ENCODE data around the gene LCN1.
"Not testable (repeated sequence)": the region's sequence is repeated elsewhere in the genome, so short reads cannot be mapped to it uniquely, and the experiment has no call there.

The LCN1 gene

DNA sequence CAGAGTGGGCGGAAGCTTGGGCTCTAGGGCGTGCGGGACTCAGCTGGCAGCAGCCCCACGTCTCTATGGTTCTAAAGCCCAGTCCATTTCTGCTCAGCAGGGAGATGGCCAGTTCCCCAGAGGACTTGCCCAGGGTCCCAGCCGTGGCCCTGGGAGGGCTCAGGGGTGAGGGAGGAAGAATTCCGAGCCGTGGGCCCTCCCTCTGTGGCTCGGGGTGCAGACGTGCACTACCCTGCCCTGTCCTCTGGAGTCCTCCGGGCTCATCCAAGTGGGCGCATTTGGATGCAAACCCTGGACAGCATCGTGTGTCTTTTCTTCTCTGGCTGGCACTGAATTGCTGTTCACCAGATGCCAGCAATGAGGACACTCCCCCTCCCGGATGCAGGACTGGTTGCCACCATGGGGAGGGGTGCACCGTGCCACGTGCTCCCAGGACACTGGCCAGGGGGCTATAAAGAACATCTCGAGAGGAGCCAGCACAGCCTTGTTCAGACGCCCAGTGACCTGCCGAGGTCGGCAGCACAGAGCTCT lies 24.5 kb downstream of the LCN1 start, which contains the start of gene OBP2A:
OBP2A (plus strand) TSS at position 481 of the 531 bp plus-strand sequence. CDS start 55 bp downstream, outside the sequence.
- not testable (repeated sequence) for DNase-seq (ENCODE audit: low read depth in 3 of 3, low spot score in 1 of 3)

DNA sequence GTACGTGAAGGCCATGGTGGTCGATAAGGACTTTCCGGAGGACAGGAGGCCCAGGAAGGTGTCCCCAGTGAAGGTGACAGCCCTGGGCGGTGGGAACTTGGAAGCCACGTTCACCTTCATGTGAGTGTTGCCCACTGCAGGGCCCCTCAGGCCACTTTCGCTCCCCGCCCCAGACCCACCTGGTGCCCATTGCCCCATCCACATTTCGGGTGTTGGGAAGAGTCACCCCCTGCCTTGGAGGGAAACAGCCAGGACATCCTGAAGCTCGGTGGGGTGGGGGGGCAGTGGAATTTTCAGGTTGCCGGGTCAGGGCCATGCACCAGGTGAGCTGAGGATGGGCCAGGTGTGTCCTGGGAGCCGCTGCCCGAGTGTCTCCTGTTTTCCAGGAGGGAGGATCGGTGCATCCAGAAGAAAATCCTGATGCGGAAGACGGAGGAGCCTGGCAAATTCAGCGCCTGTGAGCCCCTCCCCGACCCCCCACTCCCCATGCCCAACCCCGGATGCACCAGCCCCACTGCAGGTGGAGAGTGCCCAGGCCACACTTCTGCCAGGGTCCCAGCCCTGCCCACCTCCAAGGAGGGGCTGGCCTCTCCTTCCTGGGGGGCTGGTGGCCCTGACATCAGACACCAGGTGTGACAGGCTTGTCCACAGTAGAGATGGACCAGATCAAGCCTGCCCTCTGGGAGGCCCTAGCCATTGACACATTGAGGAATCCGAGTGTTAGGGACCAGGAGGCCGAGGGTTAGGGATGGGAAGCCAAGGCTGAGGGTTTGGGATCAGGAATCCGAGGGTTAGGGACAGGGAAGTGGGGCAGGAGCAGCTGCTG lies 25.8 kb downstream of the LCN1 start:
- DNase-seq (ENCODE audit: low read depth in 3 of 3, low spot score in 1 of 3), result not testable (repeated sequence)

DNA sequence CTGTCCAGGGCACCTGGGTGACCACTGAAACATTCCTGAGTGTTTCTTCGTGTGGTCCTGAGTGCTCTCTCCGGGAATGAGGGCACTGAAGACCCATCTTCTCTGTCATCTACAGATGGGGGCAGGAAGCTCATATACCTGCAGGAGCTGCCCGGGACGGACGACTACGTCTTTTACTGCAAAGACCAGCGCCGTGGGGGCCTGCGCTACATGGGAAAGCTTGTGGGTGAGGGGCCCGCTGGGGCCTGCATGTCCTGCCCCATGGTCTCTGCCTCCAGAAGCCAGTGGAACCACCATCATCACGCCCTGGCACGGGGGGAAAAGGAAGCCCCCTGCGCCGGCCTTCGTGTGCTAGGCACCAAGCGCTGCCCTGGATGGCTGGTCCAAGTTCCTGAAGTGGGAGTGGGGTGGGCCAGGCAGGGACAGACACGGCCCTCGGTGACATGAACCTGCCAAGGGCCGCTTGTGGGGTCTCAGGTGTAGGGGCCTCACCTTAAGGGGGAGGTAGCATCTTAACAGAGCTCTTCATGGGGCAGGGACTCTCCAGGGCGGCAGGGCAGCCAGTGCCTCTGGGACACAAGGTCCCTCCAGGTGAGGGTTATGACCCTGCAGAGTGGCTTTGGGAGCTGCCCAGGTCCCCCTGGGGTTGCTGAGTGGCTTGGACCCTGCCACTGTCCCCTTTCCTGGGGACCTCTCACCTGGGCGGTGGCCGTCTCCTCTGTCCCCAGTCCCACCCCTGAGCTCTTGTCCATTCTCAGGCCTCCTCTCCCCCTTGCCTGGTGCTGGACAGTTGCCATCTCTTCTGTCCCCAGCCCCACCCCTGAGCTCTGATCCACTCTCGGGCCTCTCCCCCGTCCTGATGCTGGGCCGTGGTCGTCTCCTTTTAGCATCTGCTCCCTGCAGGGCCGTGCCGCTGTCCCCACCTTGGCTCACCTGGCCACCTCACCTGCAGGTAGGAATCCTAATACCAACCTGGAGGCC lies 26.8 kb downstream of the LCN1 start:
- DNase-seq (ENCODE audit: low read depth in 3 of 3, low spot score in 1 of 3), result no peak

DNA sequence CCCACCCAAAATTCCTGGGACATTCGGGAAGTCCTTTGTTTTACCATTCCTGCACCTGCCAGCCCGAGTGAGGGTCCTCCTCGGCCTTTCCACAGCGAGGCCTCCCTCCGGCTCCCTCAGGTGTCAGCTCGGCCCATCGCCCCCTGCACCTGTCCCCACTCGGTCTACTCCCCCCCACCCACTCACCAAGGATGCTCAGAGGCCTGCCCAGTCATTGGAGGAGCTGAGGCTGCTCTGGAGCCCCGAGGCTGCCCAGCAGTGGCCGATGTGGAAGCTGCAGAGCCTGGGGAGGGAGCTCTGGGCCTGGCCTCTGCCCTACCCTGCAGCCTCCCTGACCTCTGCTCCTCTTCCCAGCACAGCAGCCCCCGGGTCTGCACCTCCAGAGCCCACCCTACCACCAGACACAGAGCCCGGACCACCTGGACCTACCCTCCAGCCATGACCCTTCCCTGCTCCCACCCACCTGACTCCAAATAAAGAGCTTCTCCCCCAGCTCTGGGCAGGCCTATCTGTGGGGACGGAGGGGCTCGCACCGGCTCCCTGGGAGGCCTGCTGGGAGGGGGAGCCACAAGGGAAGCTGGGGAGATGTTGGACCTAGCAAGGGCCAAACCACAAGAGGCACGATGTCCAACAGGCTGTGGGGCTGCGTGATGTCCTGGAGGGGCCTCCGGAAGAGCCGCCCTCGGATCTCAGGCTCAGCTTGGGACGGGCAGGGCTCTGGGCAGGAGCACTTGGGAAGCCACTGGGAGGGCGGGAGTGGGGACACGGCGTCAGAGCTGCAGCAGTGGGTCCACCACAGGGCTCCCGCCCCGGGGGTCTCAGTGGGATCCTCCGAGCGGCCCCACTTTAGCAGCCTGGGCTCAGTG lies 28.5 kb downstream of the LCN1 start:
- DNase-seq (ENCODE audit: low read depth in 3 of 3, low spot score in 1 of 3), result not testable (repeated sequence)

DNA sequence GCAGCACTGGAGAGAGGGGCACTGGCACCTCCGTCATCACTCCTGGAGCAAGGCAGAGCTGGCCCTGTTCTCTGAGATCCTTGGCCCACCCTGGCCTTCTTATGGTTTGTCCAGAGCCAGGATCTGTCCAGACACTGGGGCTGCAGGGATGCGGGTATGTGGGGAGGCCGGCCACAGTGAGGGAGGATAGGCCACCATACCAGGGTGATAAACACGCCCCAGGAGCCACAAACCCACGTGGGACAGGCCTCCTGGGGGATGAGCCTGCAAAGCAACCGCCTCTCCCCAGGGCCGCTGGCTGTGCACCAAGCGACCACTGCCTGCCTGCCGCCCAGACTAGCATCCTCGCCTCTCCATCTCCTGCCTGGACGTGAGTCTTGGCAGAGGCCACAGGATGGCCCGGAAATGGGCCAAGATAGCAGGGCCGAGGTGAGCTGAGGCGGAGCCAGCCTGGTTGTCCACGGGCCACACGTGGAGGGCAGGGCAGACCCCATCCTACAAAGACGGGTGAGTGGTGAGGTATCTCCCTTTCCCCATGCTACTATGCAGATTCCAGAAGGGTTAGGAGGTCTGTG lies 29.2 kb downstream of the LCN1 start:
- DNase-seq (ENCODE audit: low read depth in 3 of 3, low spot score in 1 of 3), result no peak

DNA sequence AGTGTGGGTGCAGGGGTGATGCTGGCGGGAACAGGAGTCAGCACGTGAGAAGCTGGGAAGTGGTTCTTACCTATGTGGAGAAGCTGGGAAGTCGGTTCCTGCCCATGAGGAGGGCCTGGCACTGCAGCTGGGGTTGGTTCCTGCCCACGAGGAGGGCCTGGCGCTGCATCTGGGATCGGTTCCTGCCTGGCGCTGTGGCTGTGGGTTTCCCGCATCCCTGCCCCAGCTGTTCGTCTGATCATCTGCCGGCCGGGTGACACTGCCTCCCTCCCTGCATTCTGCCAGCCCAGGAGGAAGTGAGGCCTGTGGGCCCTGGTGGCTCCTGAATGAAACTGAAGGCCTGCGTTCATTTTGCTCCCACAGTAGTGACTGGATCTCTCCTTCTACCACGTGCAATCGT lies 29.8 kb downstream of the LCN1 start:
- no peak for DNase-seq (ENCODE audit: low read depth in 3 of 3, low spot score in 1 of 3)

DNA sequence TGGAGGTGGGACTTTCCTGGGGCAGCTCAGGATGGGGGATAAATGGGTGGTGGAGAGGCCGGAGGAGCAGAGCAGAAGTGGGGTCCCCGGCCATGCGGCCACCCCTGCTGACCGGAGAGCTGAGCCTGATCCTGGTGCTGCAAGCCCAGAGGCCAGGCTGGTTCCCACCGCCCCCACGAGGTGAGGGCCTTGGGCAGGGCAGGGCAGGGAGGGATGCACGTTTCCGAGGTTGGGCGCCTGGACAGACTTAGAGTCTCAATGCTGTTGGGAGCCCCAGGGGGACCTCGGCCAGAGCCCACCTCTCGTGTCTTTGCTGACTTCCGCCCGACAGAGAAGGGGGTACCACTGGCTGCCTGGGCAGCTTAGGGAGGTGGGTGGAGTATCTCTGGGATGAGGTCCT lies 30.2 kb downstream of the LCN1 start:
- DNase-seq (ENCODE audit: low read depth in 3 of 3, low spot score in 1 of 3), result no peak

DNA sequence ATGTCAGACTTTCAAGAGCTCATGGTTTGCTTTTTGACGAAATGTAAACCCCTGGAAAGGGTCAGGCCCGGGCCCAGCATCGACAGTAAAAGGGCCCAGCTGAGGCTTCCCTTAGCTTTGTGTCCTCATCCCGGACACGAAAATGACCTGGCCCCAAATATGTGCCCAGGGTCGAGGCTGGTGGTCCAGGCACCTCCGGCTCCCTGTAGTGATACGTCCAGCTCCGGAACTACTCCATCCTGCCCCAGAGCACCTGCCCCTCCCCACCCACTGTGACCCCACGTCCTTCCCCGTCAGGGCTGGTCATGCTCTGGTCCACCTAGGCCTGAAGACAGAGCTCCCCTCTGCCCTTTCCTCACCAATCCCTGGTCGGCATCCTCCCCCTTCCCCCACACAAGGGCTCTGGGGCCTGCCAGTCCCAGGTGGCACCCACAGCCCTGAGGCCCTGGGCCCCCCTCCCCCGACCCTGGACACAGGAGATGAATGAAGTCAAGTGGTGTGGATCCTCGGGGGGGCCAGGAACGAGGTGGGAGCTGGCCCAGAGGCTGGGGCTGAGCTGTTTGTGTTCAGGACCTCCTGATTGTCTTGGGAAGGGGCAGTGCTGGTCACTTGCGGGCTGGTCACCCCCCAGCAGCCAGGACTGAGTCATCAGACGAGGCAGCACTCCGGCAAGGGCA lies 30.9 kb downstream of the LCN1 start:
- DNase-seq (ENCODE audit: low read depth in 3 of 3, low spot score in 1 of 3), result no peak

DNA sequence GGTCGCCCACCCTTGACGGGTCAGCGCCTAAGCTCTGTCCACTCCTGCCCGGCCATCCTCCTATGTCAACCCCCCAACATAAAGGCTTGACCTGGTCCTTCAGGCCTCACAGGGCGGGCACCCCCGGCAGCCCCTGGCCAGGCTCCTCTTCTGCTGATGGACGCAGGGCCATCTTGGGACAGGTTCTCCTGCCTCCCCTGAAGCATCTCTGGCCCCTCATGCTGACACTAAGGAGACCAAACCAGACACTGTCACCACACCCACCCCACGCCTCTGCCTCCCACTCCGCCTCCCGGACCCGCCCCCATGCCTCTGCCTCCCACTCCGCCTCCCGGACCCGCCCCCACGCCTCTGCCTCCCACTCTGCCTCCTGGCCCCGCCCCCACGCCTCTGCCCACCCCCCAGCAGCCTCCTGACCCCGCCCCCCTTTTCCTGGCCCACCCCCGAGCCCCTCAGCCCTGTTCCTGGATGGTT lies 31.5 kb downstream of the LCN1 start:
- no peak for DNase-seq (ENCODE audit: low read depth in 3 of 3, low spot score in 1 of 3)

DNA sequence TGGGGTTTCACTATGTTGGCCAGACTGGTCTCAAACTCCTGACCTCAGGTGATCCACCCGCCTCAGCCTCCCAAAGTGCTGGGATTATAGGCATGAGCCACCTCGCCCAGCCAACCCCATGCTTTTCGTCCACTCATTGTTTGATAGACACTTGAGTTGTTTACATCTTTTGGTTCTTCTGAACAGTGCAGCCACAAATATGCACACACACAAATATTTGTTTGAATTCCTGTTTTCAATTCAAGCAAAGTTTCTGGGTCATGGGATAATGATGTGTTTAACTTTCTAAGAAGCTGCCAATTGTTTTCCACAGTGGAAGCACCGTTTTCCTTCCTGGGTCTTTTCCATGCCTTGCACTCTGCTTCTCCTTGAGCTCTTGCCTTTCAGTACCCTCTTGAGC lies 33.5 kb downstream of the LCN1 start:
- no peak for DNase-seq (ENCODE audit: low read depth in 3 of 3, low spot score in 1 of 3)

DNA sequence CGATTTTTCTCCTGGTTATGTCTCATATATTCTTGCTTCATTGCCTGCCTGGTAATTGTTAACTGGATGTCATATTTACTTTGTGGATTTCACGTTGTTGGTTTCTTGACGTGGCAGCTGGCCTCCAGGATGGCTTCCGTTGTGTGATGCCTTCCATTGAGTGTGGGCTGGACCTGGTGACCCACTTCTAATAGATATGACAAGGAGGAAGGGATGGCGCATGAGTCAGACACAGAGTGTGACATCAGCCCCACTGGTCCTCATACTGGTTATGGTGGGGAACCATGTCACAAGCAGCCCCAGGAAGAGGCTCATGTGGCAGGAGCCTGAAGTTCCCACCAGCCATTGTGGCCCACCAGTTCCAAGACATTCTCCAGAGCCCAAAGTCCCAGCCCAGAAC lies 34.0 kb downstream of the LCN1 start:
- DNase-seq (ENCODE audit: low read depth in 3 of 3, low spot score in 1 of 3), result no peak

DNA sequence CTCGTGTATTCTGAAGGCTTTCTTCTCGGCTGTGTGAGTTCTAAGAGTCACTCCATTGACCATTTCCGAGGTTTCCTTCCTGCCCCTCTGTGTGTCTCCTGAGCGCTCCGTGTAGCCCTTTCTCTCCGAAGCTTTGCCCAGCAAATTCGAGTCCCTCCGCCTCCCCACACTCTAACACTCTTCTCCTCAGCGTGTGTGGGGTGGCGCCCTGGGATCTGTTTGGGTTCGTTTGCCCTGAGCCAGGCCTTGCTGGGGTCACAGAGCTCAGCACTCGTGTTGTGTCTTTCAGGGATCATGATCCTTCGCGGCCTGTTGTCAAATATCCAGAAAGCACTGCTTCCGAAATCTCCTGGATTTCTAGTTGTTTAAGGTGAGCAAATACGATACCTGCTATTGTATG lies 34.7 kb downstream of the LCN1 start:
- no peak for DNase-seq (ENCODE audit: low read depth in 3 of 3, low spot score in 1 of 3)

DNA sequence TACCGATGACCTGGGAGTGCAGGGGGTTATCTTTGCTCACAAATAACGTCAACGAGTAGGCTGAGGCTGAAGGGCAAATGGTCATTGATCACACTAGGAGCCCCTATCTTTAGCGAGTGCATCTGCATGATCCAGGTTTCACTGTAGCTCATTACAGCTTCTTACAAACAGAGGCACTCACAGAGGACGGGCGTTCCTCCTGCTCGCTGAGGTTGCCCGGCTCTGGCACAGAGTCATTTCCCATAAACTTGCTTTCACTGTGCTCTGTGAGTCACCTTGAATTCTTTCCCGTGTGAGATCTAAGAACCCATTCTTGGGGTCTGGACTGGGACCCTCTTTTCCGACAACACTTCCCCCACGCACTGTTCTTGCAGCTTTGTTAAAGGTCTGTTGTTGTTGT lies 38.4 kb downstream of the LCN1 start:
- no peak for DNase-seq (ENCODE audit: low read depth in 3 of 3, low spot score in 1 of 3)

DNA sequence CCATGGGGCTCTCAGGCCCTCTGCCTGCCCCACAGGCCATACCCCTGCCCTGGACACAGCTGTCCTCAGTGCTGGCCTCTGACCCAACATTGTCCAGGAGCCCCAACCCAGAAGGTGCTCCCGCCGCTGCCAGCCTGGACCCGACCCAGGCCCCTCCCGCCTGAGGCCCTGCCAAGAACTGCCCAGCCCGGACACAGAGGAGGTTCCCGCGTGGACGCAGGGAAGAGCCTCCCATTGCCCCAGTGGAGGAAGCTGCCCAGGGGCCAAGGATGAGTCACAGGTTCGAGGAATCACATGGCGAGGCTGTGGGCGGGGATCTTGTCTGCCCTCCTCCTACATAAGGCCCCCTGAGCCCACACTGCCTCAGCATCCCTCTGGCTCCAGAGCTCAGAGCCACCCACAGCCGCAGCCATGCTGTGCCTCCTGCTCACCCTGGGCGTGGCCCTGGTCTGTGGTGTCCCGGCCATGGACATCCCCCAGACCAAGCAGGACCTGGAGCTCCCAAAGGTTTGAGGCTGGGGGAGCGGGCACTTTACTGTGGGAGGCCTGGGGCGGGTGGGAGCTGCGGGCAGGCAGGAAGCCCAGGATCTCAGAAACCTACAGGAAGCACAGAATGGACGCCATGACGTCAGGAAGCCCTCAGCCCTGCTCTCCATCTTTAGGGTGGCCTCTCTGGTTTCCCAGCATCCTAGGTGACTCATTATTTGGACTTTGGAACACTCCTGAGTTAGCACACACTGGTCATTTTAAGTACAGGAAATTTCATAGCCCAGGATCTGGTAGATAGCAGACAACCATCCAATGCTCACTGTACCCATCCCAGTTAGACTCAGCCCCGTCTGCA lies 40.4 kb downstream of the LCN1 start, which contains the start of gene PAEP:
PAEP (plus strand) TSS at position 366 of the 844 bp plus-strand sequence.
- DNase-seq (ENCODE audit: low read depth in 3 of 3, low spot score in 1 of 3), result no peak

DNA sequence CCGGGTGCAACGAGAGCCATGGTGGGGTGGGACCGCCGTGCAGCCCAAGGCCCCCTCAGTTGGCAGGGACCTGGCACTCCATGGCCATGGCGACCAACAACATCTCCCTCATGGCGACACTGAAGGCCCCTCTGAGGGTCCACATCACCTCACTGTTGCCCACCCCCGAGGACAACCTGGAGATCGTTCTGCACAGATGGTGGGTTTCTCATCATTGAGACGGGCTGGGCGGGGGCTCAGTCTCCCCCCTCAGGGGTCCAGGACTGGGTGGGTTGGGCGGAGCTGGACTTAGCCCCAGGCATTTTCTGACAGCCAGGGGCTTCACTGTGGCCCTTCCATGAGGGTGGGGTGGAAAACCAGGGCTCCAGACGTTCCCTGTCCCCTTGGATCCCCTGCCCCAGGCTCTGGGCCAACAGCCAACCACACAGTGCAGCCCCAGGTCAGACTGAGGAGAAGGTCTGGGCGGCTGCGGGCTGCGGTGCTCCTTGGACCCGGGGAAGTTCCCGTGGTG lies 41.0 kb downstream of the LCN1 start:
- no peak for DNase-seq (ENCODE audit: low read depth in 3 of 3, low spot score in 1 of 3)

DNA sequence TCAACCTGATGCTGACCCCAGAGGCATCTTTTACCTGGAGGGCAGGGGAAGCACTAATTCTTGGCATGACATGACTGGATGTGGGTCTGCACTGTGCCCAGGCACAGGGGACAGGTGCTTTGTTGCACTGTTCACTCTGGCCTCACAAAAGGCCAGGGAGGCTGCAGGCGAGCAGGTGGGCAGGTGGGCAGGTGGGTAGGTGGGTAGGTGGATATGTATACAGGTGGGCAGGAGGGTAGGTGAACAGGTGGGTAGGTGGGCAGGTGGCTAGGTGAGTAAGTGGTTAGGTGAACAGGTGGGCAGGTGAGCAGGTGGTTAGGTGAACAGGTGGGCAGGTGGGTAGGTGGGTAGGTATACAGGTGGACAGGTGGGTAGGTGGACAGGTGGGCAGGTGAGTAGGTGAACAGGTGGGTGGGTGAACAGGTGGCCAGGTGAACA lies 41.8 kb downstream of the LCN1 start:
- no peak for DNase-seq (ENCODE audit: low read depth in 3 of 3, low spot score in 1 of 3)

DNA sequence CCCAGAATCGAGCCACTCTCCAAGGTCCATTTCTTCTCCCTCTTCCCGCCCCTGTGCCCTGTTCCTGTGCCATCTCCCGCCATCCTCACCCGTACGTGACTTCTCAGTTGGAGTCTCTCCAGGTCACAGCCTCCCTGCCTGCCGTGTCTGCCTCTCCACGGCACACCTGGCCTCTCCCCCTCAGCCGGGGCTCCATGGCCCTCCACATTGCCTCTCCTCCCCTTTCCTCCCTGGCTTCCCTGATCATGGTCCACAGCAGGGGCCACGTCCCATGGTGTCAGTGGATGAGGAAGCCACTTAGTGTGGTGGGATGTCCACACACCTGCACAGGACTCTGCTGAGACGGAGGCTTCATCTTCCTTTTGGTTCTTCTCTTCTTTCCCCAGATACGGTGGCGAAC lies 42.6 kb downstream of the LCN1 start:
- no peak for DNase-seq (ENCODE audit: low read depth in 3 of 3, low spot score in 1 of 3)

DNA sequence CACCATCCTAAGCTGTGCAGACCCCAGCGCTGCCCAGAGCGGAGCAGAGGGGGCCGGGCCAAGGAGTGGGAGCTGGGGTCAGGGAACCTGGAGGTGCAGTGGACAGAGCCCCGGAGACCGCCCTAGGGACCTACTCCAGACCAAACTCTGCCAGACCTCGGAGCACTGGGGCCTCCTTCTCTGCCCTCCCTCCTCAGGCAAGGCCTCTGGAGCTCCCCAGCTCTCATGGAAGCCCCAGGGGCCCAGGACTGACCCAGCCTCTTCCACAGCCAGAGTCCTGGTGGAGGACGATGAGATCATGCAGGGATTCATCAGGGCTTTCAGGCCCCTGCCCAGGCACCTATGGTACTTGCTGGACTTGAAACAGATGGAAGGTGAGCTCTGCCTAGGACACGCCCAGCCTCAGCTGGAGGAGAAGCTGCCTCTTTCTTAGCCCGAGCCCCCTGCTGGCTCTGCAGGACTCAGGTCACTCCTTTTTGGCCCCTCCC lies 43.9 kb downstream of the LCN1 start:
- DNase-seq (ENCODE audit: low read depth in 3 of 3, low spot score in 1 of 3), result no peak
